NCI-H1417 (cell line): ENCODE data around the gene CCDC174.
"Not testable (repeated sequence)": the region's sequence is repeated elsewhere in the genome, so short reads cannot be mapped to it uniquely, and the experiment has no call there.

Source experiments
- DNase-seq, 3 experiments: peaks; one replicate each; lab custom pipeline; 2025; lab: John Stamatoyannopoulos, UW

CCDC174 gene

DNA sequence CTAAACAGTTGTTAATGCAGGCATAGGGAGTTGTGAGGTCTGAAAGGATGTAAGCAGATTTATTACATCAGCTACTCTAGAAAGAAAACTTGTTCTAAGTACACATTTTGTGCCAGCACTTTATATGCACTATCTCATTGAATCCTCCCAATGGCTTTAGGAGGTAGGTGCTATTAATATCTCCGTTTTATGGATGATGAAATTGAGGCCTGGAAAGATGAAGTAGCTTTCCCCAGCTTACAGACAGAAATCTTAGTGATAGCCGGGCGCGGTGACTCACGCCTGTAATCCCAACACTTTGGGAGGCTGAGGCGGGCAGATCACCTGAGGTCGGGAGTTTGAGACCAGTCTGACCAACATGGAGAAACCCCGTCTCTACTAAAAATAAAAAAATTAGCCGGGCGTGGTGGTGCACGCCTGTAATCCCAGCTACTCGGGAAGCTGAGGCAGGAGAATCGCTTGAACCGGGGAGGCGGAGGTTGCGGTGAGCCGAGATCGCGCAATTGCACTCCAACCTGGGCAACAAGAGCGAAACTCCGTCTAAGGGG, 872 bp downstream of the CCDC174 start:
- DNase-seq, result not testable (repeated sequence)

DNA sequence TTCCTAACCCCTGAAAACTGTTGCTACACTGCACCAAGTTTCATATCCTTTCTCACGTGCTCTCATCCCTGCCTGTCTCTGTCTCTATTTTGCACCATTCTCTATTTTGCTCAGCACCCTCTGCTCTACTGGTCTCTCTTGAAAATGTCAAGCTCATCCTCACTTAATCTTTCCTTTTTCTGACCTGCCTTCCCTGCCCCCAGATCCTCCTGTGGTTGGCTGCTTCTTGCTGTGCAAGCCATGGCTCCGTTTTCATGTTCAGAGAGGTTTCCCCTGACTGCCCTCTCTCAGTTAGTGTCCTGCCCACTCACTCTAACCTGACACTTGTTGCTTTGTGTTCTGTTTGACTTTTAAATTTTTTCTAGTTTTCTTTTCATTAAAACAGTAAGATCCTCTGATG, 6.0 kb downstream of the CCDC174 start:
- no peak for DNase-seq

GRCh38 chr3:14658978-14659377, 7.4 kb downstream of the CCDC174 start:
- peak in 1 of 3 experiments; percentile 54 for DNase-seq

GRCh38 chr3:14660942-14661341, 9.4 kb downstream of the CCDC174 start:
- DNase-seq, result no peak

GRCh38 chr3:14663396-14664135, 12.0 kb downstream of the CCDC174 start:
- no peak for DNase-seq

GRCh38 chr3:14664170-14664569, 12.6 kb downstream of the CCDC174 start:
- no peak for DNase-seq

GRCh38 chr3:14672588-14672987, 21.0 kb downstream of the CCDC174 start:
- no peak for DNase-seq

GRCh38 chr3:14674841-14675240, 23.3 kb downstream of the CCDC174 start, which contains the start of gene C3orf20:
Gene C3orf20, plus strand, starts transcription at chr3:14675141. Its CDS starts 7,573 bp downstream, at chr3:14682714.
- DNase-seq, result no peak

DNA sequence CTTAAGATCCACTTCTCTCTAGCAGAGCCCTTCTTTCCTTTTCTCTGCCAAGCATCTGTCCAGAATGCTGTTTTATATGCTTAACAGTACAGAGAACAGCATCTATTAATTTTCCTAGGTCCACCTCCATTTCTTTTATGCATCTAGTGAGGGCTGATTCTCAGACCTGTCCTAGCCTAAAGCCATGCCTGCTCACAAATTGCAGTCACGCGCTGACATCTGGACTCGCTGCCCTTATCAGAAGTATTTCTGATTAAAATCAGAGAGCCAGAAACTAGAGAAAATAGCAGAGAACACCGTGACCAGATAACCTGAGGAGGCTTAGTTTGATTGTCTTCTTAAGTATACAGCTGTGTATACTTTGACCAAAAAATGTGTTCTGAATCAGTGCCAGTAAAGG, 25.3 kb downstream of the CCDC174 start:
- DNase-seq, result no peak

GRCh38 chr3:14678015-14678503, 26.5 kb downstream of the CCDC174 start:
- DNase-seq, result no peak

DNA sequence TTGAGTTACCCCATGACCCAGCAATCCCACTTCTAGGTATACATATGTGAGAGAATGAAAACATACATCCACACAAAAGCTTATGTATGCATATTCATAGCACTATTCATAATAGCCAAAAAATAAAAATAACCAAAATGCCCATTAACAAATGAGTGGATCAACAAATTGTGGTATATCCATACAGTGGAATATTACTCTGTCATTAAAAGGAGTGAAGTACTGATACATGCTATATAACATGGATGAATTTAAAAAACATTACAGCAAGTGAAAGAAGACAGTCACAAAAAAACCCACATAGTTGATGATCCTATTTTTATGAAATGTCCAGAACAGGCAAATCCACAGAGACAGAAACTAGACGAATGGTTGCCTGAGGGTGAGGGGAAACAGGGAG, 28.6 kb downstream of the CCDC174 start:
- DNase-seq, result no peak

GRCh38 chr3:14680716-14681115, 29.2 kb downstream of the CCDC174 start:
- no peak for DNase-seq

DNA sequence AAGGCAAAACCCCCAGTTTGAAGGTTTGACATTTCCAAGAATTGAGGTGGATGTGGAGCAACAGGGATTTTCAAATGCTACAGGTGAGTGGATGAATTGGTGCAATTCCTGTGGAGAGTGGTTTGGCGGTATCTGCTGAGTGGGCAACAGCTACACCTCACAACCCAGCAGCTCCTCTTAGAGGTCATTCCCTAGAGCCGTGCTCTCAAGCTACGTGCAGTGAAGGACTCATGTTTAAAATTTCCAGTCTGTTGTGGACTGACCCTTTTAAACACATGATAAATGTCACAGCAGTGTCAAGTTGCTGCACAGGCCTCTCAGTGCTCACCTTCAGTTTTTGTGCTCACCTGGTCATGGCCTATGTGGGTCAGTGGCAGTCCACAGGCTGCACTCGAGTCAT, 32.9 kb downstream of the CCDC174 start:
- no peak for DNase-seq

DNA sequence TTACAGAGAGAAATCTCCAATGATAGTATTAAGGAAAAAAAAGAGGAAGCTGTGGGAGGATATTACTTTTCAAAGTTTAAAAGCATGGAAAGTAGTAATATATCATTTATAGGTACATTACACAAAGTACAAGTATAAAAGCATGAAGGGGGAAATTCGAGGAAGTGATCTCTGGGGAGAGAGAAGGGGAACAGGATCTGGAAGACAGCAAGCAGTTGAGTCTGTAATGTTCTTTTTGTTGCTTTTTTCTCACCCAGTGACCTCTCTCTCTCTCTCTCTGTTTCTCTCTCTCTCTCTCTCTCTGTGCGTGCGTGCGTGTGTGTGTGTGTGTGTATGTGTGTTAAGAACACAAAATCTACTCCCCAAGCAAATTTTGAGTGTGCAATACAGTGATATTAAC, 33.6 kb downstream of the CCDC174 start:
- no peak for DNase-seq

GRCh38 chr3:14687360-14687759, 35.8 kb downstream of the CCDC174 start:
- peak in 1 of 3 experiments; percentile 4 for DNase-seq

DNA sequence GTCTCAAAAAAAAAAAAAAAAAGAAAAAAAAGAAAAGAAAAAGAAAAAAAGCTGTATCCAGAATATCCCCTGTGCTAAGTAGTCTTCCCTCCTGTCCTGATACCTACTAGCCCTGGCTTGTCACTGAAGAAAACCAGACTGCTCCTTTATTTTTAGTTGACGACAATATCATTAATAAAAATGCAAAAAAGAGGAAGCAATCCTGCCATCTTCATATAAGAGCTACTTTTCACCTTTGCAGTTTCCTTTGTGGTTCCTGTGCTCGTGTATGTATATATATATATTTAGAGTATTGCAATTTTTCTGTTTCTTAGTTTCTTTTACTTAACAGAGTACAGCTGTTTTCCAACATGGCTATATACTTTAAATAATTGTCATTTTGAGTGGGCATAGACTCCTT, 37.0 kb downstream of the CCDC174 start:
- DNase-seq, result no peak

DNA sequence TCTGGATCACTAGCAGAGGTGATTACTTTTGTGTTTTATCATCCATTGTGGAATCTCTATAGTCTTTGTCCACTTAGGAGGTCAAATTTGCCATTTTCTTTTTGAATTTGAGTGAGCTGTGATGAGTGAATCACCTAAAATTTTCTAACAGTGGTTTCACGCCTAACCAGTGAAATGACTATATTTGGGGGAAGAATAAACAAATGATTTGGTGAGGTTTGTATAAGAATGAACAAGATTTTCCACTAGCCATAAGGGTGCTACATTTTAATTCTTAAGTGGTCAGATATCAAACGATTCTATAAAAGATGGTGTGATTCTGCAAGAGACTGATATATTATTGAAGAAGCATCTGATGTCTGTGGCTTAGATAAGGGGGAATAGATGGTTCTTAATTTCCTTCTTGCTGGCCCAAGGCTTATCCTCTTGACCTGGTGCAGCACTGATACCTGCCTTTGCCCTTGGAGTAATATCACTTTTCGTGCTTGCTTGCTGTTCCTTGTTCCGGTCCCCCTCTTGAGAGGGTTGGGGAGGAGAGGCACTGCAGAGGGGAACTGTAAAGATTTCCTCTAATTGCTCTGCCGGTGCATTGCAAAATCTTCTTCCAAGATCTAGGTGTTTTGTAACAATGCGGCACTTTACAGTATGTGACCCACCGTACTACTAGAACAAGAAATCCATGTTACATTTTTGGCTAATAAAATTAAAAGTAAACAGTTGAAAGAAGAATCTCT, 37.9 kb downstream of the CCDC174 start:
- DNase-seq, result no peak

DNA sequence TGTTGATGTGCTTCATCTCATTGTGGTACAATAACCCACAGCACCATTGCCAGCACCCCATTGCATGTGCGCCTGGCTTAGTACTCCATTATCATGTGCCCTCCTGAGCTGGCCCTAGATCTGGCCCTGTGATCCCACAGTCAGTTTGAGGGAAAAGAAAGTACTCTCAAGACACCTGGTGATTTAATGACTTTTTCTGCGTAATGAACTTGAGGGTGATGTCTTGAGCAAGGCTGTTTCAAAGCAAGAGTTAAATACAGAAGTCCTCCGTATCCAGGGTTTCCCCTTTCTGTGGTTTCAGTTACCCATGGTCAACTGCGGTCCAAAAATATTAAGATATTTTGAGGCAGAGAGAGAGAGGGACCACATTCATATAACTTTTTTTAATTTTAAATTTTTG, 39.7 kb downstream of the CCDC174 start:
- no peak for DNase-seq

DNA sequence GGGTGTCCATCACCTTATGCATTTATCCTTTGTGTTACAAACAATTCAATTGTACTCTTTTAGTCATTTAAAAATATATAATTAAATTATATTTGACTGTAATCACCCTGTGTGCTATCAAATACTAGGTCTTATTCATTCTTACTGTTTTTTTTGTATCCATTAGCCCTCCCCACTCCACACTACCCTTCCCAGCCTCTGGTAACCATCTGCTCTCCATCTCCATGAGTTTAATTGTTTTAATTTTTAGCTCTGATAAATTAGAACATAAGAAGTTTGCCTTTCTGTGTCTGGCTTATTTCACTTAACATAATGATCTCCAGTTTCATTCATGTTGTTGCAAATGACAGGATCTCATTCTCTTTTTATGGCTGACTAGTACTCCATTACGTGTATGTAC, 40.2 kb downstream of the CCDC174 start:
- no peak for DNase-seq

GRCh38 chr3:14698601-14699244, 47.2 kb downstream of the CCDC174 start:
- DNase-seq, result peak in 1 of 3 experiments; percentile 5

DNA sequence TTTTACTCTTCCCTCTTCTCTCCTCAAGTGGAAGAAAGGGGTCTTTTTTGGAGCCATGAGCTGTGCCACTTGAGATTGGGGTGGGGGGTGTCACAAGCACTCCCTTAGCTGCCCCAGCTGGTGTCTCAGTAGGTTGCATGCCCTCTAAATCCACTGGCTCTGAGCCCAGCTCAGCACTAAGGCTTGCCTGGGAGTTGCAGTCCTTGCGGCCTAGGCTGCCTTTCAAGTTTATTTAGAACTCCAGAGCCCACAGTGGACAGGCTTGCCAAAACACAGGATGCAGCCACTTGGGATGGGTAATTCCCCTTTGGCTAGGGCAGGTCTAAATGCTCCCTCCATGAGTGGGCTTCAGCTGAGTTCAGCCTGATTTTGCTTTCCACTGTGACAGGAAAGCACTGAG, 48.1 kb downstream of the CCDC174 start:
- DNase-seq, result no peak

DNA sequence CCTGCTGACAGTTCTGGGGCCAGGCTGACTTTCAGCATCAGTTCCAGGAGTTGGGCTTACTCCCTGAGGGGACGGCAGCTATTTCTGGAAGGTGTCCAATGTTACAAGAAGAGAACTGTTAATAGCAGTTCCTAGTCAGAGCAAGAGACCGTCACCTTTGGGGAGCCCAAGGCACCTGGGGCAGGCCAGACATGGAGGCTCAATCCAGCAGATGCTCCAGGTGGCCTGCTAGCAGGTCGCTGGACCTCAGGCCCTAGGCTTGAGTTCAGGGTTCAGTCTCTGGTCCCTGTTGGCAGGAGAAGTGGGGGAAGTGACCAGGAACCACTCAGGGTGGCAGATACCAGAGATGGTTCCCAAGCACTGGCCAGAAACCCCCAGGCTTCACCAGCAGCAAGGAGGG, 49.3 kb downstream of the CCDC174 start:
- no peak for DNase-seq
